ENCODE data around the gene PRRC2A. TPM values are rescaled to one million over a fixed set of nuclear protein-coding genes. Genes with fewer than 3 reads are reported as not detected.
"Not testable (repeated sequence)": the region's sequence is repeated elsewhere in the genome, so short reads cannot be mapped to it uniquely, and the experiment has no call there.

PRRC2A gene
- total RNA-seq, 1 experiment from 2014 or later = 68.9 TPM

DNA sequence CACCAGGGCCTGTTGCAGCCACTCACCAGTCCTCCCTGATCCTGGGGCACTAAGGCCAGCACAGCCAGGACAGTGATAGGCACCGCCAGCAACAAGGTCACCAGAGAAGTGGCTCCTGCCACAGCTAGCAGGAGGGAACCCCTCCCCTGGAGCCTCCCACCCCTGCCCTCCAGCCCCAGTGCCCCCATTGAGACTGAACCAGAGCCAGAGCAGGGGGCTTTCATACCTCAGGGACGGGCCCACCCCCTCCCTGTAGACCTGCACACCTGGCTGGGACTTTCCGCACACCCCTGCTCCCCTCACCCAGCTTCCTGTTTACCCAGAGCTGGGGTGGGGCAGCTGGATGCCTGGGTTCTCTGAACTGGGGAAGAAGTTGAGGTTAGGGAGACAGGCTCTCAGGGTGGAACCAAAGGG lies 38.3 kb upstream of the PRRC2A start, which contains the start of gene LTB:
LTB (minus strand) TSS at position 195 of the 414 bp plus-strand sequence; CDS start at position 188, 7 bp downstream.
- DNase-seq (ENCODE audit: extremely low read depth, low read depth) = no peak

DNA sequence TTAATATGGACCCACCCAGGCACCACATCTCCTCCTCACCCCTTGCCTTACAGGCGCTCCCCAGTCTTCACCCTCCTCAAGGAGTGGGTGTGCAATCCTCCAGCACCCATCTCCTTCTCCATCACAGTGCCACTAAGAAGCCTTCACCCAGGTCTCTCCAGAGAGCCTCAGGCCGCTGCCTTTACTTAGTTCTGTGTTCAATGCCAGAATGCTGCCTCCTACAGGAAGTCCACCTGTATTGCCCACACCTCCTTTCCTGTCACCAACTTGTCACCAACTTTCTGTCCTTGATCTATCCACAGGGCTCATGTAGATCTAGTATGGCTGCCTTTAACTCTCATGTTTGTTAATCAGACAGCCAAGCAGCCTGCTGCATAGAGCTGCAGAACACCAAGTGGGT lies 35.0 kb upstream of the PRRC2A start:
- DNase-seq (ENCODE audit: extremely low read depth, low read depth) = no peak

- no peak for DNase-seq (ENCODE audit: extremely low read depth, low read depth)
These were observed 34.5 kb upstream of the PRRC2A start, which contains the start of gene LST1 for GRCh38 chr6:31586008-31586407. Gene LST1, plus strand, starts transcription at chr6:31586277. Its CDS starts 1,023 bp downstream, at chr6:31587300.

- DNase-seq (ENCODE audit: extremely low read depth, low read depth) = no peak
These were observed 33.8 kb upstream of the PRRC2A start for GRCh38 chr6:31586599-31587281.

- DNase-seq (ENCODE audit: extremely low read depth, low read depth) = no peak
These were observed 32.4 kb upstream of the PRRC2A start for GRCh38 chr6:31587791-31588777.

- DNase-seq (ENCODE audit: extremely low read depth, low read depth) = no peak
These were observed 31.5 kb upstream of the PRRC2A start for GRCh38 chr6:31588871-31589650.

- not testable (repeated sequence) for DNase-seq (ENCODE audit: extremely low read depth, low read depth)
These were observed 29.8 kb upstream of the PRRC2A start for GRCh38 chr6:31590691-31591090.

DNA sequence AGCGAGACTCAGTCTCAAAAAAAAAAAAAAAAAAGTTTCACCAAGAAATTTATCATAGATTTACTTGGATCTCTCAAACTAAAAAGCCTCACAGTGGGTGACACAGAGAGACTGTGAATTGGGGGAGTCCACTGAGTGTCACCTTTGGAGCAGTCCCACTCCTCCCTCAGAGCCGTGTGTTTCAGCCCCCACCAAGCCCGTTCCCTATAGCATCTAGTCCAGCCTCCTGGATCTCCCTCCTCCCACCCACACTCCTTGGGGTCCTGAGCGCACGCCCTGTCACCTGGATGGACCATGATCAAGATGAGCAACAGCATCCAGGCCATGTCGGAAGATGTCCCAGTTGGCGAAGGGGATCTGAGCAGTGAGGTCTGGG lies 28.1 kb upstream of the PRRC2A start:
- DNase-seq (ENCODE audit: extremely low read depth, low read depth) = no peak

- peak; percentile 24 for DNase-seq (ENCODE audit: extremely low read depth, low read depth)
These were observed 23.5 kb upstream of the PRRC2A start for GRCh38 chr6:31597006-31597405.

GRCh38 chr6:31607317-31607716 lies 13.2 kb upstream of the PRRC2A start:
- no peak for DNase-seq (ENCODE audit: extremely low read depth, low read depth)

DNA sequence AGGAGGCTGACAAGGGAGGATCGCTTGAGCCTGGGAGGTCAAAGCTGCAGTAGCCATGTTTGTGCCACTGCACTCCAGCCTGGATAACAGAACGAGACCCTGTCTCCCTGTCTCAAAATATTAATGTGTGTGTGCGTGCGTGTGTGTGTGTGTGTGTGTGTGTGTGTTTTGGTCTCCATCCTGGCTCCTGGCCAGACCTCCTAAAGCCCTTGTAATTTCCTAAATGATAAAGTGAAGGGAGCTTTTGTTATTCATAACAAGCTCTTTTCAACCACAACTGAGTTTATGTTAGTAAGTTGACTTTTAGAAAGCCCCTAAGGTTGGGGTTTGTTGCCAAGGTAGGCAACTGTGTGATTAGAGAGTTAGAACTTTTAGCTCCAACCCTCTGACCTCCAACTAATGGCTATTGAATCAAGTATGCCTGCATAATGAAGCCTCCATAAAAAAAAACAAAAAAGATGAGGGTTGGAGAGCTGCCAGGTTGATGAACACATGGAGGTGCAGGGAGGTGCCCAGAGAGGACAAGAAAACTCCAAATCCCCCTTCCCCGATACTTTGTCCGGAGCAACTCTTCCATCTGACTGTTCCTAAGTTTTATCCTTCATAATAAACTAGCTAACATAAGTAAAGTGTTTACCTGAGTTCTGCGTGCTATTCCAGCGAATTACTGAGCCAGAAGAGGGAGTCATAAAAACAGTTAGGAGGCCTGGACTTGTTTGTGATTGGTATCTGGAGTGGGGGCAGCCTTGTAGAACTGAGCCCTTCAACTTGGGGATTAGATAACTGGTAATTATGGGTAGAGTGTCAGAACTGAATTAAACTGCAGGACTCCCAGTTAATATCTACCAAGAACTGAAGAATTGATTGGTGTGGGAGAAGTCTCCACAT lies 10.8 kb upstream of the PRRC2A start:
- no peak for DNase-seq (ENCODE audit: extremely low read depth, low read depth)

- DNase-seq (ENCODE audit: extremely low read depth, low read depth) = no peak
These were observed 9.5 kb upstream of the PRRC2A start for GRCh38 chr6:31610968-31611367.

GRCh38 chr6:31614075-31614619 lies 6.4 kb upstream of the PRRC2A start:
- DNase-seq (ENCODE audit: extremely low read depth, low read depth) = no peak

- no peak for DNase-seq (ENCODE audit: extremely low read depth, low read depth)
These were observed 5.6 kb upstream of the PRRC2A start, which contains the start of gene AIF1 for GRCh38 chr6:31614684-31615578. Gene AIF1, plus strand, starts transcription at chr6:31615234. Its CDS starts 96 bp downstream, at chr6:31615330.

- DNase-seq (ENCODE audit: extremely low read depth, low read depth) = no peak
These were observed 4.8 kb upstream of the PRRC2A start for GRCh38 chr6:31615748-31616147.

DNA sequence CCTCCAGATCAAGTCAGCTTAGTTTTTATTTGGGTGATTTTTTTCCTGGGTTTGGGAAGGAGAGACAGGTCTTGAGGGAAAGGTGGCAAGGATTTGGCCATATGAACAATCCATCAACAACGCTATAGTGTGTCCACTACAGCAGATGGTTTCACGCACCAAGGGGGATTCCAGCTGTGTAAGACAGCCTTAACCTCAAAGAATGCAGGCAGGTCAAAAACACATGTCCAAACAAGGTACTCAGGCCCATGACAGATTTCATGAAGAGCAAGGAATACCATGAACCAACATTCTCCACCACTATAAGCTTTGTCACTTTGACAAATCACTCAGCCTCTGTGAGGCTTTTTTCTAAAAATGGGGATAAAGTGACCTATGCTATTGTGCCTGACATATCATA lies 3.5 kb upstream of the PRRC2A start:
- no peak for DNase-seq (ENCODE audit: extremely low read depth, low read depth)

DNA sequence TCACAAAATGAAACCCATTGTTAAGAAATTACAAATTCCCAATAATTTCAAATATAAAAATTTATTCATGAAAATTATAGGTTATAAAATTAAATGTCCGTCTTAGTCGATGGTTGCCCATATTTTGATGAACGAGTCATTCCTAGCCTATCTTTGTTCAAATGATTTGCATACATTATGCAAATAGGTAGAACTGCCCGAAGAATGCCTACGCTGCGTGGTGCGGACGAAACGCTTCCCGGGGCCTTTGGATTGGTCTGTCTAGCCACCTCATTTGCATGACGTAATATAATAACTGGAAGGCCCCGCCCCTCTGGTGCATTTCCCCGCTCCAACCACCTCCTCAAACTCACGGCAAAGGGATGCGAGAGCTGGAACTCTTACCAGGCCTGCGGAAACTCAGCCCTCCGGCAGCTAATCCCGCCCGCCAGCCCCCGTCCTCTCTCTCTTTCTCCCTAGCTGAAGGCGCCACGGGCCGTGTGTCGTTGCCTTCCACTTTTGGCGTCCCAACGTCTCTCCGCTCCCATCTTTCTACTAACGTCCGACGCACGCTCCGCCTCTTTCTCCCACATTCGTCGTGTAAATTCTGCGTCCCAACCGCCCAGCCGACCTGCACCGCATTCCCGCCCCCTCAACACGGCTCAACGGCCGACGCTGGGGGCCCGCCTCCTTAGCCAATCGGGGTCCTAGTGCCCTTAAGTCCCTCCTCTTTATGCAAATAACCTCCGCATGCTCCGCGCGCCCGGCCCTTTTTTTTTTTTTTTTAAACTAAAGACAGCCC lies 520 bp upstream of the PRRC2A start:
- DNase-seq (ENCODE audit: extremely low read depth, low read depth) = peak; percentile 96

Measured in NCI-H460 (cell line).